HG03439 (cell line): Measurements from ENCODE around the gene DHX57.

Experiments
- ATAC-seq: cut with Tn5 transposase; IDR thresholded peaks from one replicate; pipeline ENCODE4 v1.9.1; 2021; ENCODE audit warnings: mild to moderate bottlenecking, moderate library complexity; ENCODE audit not compliant: unreplicated experiment

Gene DHX57

GRCh38 chr2:38875576-38876367 is at the start of gene DHX57, which contains the start of gene MORN2:
Gene DHX57, minus strand, starts transcription at chr2:38875934. Its CDS starts 7,529 bp downstream, at chr2:38868405.
Gene MORN2, plus strand, starts transcription at chr2:38875976.
- peak; percentile 100 for ATAC-seq

DNA sequence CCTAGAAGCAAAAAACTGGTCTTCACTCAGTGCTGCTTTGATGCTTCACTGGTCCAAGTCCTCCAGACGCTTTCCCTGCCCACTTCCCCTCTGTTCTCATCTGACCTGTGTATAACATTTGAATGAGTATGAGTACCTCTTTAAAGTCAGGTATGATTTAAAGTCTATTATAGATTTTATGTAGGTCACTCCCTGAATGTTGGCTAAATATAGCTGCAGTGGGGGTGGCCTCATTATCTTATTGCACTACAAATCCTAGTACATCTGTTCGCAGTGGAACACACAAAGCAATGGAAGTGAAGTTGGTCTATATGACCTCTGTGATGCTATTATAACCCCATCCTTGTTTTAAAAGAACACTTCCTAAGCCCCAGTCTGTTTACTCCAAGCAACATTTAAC is 47.2 kb upstream of the DHX57 start:
- ATAC-seq, result no peak

DNA sequence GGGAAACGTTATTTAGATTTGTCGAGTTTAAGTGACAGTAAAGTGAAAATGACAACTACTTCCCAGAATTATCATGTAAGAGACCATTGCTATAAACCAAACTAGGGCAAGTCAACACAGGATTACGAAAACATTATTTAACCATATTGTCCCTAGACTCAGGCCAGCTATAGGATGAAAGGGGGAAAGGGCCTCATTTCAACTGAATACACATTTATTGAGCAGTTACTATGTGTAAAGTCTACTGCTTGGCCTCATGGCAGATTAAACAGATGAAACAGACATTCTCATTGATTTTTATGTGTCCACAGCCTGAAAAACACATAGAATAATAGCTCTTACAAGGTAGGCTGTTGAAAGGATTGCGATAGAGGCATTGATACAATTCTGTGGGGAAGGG is 46.7 kb upstream of the DHX57 start:
- no peak for ATAC-seq

DNA sequence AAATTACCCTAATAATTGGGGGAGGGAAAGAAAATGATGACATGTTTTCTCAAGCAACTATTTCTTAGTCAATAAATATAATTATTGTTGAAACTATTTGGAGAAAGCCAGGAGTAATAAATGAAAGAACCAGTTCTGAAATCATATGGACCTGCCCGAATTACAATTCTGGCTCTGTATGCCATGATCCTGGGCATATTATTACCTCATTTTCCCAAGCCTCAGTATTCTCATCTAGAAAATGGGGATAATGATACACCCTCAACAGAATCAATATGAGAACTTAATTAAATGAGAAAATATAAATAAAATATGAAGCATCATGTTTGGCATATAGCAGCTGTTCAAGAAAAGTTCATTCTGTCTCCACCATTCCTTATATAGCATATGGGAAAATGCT is 36.9 kb upstream of the DHX57 start:
- no peak for ATAC-seq

GRCh38 chr2:38911191-38911590 is 35.5 kb upstream of the DHX57 start:
- no peak for ATAC-seq

DNA sequence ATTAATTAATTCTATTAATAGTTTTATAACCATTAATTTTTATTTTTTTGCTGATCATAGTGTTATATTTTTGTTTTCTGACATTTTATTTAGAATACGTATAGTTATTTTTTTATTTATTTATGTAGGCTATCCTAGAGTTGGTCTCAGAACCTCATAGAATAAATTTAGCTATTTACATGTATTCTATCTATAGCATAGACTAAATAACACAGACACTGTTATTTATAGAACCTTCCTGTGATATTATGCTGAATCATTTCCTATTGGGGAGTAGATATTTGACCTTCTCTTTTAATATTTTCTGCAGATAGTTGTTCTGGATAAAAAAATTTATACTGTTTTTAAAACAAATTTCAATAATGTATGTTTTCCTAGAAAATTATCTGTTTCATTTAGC is 34.1 kb upstream of the DHX57 start:
- ATAC-seq, result no peak

DNA sequence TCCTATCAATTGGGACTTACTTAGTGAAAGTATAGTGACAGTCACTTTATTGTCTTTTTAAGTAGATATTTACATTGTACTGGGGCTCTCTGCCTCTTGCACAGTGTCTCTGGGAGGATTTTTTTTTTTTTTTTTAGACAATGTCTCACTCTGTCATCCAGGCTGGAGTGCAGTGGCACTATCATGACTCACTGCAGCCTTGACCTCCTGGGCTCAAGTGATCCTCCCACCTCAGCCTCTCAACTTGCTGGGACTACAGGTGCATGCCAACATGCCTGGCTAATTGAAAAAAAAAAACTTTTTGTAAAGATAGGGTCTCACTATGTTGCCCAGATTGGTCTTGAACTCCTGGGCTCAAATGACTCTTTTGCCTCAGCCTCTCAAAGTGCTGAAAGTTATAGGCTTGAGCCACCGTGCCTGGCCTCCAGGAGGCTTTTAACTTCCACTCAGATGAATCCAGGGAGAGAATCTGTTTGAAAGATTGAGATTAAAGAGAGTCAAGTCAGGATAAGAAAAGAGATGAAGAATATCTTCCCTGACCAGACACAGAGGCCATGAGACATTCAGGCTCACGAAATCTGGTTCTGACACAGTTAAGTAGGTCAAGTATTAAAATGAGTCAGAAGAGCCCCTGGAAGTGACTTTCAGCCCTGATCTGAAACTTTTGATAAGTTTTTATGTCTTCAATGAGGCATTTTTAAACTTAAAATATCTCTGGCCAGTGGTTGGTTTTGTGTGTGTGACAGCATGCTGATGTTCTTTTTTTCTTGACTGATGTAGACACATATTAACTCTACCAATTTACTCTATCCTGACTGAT is 32.2 kb upstream of the DHX57 start:
- ATAC-seq, result peak; percentile 94

DNA sequence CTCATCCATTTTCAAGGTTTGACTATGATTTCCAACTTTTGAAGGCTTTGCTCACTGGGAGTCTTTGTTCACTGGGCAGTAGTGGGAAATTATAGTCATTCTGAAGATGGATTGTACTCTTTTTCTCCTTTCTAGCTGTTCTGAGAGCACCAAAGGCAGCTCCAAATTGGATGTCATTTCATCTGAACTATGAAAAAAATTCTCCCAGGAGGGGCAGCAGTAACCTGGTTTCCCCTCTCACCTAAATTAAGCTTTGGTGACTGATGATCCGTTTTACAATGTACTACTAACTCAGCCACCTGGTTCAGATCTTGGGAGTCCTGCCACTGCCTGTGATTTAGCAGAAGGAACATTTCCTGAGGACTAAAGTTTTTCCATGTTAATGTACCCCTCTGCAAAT is 31.5 kb upstream of the DHX57 start:
- ATAC-seq, result no peak

- no peak for ATAC-seq
Observed at GRCh38 chr2:38905251-38905650, 29.5 kb upstream of the DHX57 start.

DNA sequence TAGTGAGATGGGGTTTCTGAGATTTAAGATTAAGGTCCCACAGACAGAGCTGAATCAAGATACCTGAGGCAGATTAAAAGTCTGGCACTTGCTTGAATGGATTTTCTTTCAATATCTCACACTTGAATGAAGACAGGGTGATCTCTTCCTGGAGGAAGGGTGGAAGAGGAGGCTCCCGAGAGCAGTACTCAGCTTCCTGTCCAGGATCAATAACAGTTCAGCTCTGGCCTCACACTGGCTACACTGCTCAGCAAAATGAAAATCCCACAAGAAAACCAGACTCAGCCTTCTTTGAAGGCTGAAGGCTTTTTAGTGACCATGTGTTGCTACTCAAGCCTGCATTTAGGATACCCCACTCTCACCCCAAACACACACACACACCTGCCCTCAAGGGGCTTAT is 25.0 kb upstream of the DHX57 start:
- ATAC-seq, result no peak

- ATAC-seq, result no peak
Observed at GRCh38 chr2:38898256-38898655, 22.5 kb upstream of the DHX57 start.

DNA sequence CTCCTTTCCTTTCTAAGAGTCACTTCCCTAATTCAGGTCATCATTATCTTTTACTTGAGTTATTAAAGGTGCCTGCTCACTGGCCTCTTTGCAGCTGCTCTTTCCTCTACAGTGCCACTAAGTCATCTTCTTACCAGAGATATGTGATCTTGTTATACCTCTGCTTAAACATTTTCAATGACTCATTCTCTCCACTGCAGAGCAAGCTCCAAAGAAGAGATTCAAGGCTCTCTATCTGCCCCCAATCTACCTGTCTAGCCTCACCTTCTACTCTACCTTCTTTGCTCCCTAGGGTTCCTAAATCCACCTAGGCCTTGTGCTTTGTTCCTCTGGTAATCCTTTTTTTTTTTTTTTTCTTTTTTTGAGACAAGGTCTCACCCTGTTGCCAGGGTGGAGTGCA is 17.1 kb upstream of the DHX57 start:
- no peak for ATAC-seq

- no peak for ATAC-seq
Observed at GRCh38 chr2:38889575-38889974, 13.8 kb upstream of the DHX57 start, which contains the start of gene ARHGEF33. Gene ARHGEF33, plus strand, starts transcription at chr2:38889875. Its CDS starts 29,573 bp downstream, at chr2:38919448.

- ATAC-seq, result no peak
Observed at GRCh38 chr2:38889045-38889444, 13.3 kb upstream of the DHX57 start.

GRCh38 chr2:38887902-38888554 is 12.3 kb upstream of the DHX57 start:
- ATAC-seq, result no peak

DNA sequence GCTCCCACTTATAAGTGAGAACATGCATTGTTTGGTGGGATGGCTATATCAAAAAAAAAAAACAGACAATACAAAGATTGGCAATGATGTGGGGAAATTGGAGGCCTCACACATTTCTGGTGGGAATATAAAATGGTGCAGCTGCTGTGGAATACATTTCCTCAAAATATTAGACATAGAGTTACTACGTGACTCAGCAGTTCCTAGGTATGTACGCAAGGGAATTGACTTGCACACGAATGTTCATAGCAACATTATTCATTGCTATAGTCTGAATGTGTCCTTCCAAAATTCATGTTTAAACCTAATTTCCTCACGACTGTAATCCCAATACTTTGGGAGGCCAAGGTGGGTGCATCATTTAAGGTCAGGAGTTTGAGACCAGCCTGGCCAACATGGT is 11.6 kb upstream of the DHX57 start:
- no peak for ATAC-seq

DNA sequence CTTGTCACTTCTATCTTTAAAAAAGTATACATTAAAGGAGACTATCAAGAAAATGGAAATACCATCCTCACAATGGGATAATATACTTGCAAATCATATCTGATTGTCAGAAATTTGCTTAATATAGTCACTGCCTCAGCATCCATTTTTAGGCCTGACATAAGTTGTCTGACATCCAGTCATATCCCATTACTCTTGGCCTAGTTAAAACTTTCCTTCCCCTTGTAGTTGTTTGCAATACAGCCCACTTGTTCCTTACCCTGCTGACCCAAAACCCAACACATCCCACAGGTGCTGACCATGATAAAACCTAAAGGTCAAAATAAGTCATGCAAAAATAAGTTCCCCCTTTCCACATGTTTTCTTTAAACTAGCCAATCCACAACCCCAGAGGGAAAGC is 10.3 kb upstream of the DHX57 start:
- ATAC-seq, result no peak

GRCh38 chr2:38876407-38876806 is 673 bp upstream of the DHX57 start:
- no peak for ATAC-seq

GRCh38 chr2:38875227-38875575 is 533 bp downstream of the DHX57 start:
- no peak for ATAC-seq

- no peak for ATAC-seq
Observed at GRCh38 chr2:38873763-38874162, 2.0 kb downstream of the DHX57 start.

GRCh38 chr2:38871432-38871831 is 4.3 kb downstream of the DHX57 start:
- no peak for ATAC-seq
